Endothelial cell (in vitro differentiated cells): ENCODE measurements around the gene AFF1. TPM values are rescaled to one million over a fixed set of nuclear protein-coding genes. Genes with fewer than 3 reads are reported as not detected.

Source experiments
- DNase-seq: peaks from one replicate; pipeline ENCODE4 v3.0.0; 2021; ENCODE audit warnings: low spot score
- H3K27ac Mint-ChIP-seq: one replicate; pipeline ENCODE4 v1.8.0; 2021; ENCODE audit warnings: mixed read lengths, inconsistent platforms; ENCODE audit not compliant: unreplicated experiment
- H3K27me3 Mint-ChIP-seq: one replicate; pipeline ENCODE4 v1.8.0; 2021; ENCODE audit warnings: mild to moderate bottlenecking, moderate library complexity, mixed read lengths, inconsistent platforms; ENCODE audit not compliant: unreplicated experiment
- H3K36me3 Mint-ChIP-seq: one replicate; pipeline ENCODE4 v1.8.0; 2021; ENCODE audit warnings: mild to moderate bottlenecking, low read depth, mixed read lengths, inconsistent platforms; ENCODE audit not compliant: unreplicated experiment
- H3K4me1 Mint-ChIP-seq: one replicate; pipeline ENCODE4 v1.8.0; 2021; ENCODE audit warnings: mild to moderate bottlenecking, mixed read lengths, inconsistent platforms; ENCODE audit not compliant: unreplicated experiment
- H3K4me3 Mint-ChIP-seq: one replicate; pipeline ENCODE4 v1.8.0; 2021; ENCODE audit warnings: mild to moderate bottlenecking, mixed read lengths, inconsistent platforms; ENCODE audit not compliant: unreplicated experiment
- H3K9me3 Mint-ChIP-seq: one replicate; pipeline ENCODE4 v1.8.0; 2021; ENCODE audit warnings: mixed read lengths, inconsistent platforms; ENCODE audit not compliant: unreplicated experiment
- total RNA-seq: library from RNA; stranded (reverse); fragmentation: NEBNext Ultra II Directional; extraction: Animal tissue kit (Norgen Biotek cat#: 25700); gene quantifications from one replicate; pipeline ENCODE4 v1.2.1, GENCODE V29; 2021; ENCODE audit not compliant: unreplicated experiment
- TF ChIP-seq, protein P1 (sequence below): fragments of 200-600 bp; sonication (generic); IDR thresholded peaks from one replicate; pipeline ENCODE4 v1.5.0; 2021; ENCODE audit warnings: antibody characterized with exemption; ENCODE audit not compliant: unreplicated experiment

Gene AFF1
- total RNA-seq, 1 donor from 2014 or later: 93.1 TPM

DNA sequence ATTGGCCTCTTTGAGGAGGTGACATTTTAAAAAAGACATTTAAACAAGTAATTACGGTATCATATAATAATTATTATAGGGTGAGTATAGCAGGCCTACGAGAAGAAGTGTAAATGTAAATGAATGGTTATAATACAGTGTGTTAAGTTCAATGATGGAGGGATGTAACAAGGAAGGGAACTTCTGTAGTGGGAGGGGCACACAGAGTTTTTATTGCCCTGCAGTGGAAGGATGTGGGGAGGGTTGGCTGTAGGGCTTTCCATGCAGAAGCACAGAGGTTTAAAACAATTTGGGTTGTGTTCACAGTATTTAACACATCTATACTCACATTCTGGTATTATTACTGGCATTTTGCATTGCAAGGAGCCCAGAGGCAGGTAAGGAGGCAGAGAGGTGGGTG, 41.1 kb downstream of the AFF1 start:
- TF ChIP-seq, protein P1, sequence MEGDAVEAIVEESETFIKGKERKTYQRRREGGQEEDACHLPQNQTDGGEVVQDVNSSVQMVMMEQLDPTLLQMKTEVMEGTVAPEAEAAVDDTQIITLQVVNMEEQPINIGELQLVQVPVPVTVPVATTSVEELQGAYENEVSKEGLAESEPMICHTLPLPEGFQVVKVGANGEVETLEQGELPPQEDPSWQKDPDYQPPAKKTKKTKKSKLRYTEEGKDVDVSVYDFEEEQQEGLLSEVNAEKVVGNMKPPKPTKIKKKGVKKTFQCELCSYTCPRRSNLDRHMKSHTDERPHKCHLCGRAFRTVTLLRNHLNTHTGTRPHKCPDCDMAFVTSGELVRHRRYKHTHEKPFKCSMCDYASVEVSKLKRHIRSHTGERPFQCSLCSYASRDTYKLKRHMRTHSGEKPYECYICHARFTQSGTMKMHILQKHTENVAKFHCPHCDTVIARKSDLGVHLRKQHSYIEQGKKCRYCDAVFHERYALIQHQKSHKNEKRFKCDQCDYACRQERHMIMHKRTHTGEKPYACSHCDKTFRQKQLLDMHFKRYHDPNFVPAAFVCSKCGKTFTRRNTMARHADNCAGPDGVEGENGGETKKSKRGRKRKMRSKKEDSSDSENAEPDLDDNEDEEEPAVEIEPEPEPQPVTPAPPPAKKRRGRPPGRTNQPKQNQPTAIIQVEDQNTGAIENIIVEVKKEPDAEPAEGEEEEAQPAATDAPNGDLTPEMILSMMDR: no peak
- peaks cover 26% of the 10 kb centered on the region for H3K4me1 Mint-ChIP-seq
- H3K27me3 Mint-ChIP-seq: peaks cover 8% of the 10 kb centered on the region
- H3K36me3 Mint-ChIP-seq: peaks cover 4% of the 10 kb centered on the region
- DNase-seq: no peak
- H3K9me3 Mint-ChIP-seq: no peaks in the 10 kb centered on the region
- H3K27ac Mint-ChIP-seq: no peak overlapping the region
- H3K4me3 Mint-ChIP-seq: no peak overlapping the region

DNA sequence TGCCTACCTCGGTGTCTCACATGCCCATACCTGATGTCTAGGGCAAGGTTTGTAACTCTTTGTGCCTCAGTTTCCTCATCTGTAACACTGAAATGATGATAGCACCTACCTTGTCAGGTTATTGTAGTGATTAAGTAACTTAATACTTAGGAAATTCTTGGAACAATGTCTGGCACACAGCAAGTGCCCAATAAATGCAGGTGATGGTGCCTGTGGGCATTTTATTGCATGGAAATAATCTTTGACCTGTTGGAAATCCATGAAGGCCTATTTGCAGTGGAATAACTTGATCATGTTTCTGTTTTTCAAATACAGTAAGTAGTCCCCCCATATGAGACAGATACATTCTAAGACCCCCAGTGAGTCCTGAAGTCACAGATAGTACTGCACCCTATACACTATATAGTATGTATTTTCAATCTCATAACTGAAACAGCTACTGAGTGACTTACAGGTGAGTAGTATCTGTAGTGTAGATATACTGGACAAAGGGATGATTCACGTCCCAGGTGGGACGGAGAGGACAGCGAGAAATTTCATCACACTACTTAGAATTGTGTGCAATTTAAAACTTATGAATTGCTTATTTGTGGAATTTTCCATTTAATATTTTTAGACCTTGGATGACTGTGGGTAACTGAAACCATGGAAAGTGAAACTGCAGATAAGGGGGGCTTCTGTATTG, 42.1 kb downstream of the AFF1 start:
- H3K27ac Mint-ChIP-seq: no peak overlapping the region
- H3K4me1 Mint-ChIP-seq: peaks cover 31% of the 10 kb centered on the region
- TF ChIP-seq, protein P1: no peak
- H3K27me3 Mint-ChIP-seq: peaks cover 4% of the 10 kb centered on the region
- no peak for DNase-seq
- H3K4me3 Mint-ChIP-seq: no peak overlapping the region
- peaks cover 7% of the 10 kb centered on the region for H3K36me3 Mint-ChIP-seq
- no peaks in the 10 kb centered on the region for H3K9me3 Mint-ChIP-seq

DNA sequence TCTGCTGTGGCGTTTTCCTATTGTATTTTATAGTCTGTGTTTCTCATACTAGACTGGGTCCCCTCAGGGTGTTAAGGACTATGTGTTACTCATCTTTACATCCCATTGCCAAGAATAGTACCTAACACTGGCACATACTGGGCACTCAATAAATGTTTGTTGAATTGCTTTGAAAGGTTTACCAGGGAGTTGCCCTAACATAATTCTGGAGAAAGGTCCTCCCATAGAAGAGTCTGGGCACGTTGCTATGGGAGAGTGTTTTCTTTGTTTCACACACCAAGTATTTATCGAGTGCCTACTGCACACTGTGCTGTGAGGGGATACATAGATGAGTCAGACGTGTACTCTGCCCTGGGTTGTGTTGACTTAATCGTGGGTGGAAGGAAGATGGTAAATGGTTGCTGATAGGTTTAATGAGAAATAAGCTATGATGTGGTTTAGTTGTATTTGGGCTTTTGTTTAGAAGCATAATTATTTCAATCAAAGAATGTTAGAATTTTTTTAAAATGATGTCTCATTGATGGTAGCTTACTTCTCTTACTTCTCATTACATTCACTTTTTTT, 42.9 kb downstream of the AFF1 start:
- no peak overlapping the region for H3K27ac Mint-ChIP-seq
- TF ChIP-seq, protein P1: no peak
- DNase-seq: no peak
- H3K4me3 Mint-ChIP-seq: no peak overlapping the region
- H3K27me3 Mint-ChIP-seq: peaks cover 4% of the 10 kb centered on the region
- H3K36me3 Mint-ChIP-seq: peaks cover 13% of the 10 kb centered on the region
- no peaks in the 10 kb centered on the region for H3K9me3 Mint-ChIP-seq
- H3K4me1 Mint-ChIP-seq: peaks cover 33% of the 10 kb centered on the region

DNA sequence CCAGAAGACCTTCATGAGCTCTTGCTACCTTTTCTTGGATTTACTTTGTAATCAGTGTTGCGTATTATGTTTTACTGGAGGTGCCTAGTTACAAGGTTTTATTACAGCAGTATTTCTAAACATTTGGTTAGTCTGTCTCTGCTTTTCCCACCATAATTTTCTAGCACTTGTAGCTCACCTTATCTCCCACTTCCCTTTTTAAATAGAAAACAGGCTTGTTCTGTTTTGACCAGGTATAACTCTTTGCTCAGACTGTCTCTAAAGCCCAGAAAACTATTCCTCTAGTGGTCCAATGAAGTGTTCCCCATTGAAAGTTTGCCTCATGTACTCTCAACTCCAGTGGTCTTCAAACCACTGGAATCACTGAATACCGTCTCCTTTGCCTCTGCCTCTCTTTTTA, 43.9 kb downstream of the AFF1 start:
- TF ChIP-seq, protein P1: no peak
- Mint-ChIP-seq H3K27ac (no peak overlapping the region), H3K4me3 (no peak overlapping the region), H3K36me3 (peaks cover 13% of the 10 kb centered on the region), H3K4me1 (peaks cover 23% of the 10 kb centered on the region), H3K27me3 (peaks cover 4% of the 10 kb centered on the region), H3K9me3 (no peaks in the 10 kb centered on the region)
- DNase-seq: no peak

DNA sequence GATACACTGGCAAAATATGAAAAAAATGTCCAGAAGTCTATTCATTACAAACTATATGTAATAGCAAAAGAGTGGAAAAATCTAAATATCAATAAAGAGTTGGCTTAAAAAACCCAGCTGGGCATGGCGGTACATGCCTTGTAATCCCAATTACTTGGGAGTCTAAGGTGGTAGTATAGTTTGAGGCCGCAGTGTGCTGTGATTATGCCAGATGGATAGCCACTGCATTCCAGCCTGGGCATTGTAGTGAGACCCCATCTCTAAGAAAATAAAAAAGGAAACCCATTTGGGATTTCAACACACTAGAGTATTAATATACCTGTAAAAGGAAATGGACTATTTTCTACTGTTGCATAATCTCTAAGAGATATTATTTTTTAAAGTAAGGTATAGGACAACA, 45.4 kb downstream of the AFF1 start:
- TF ChIP-seq, protein P1: no peak
- Mint-ChIP-seq H3K36me3 (peaks cover 9% of the 10 kb centered on the region), H3K4me3 (no peak overlapping the region), H3K27ac (no peak overlapping the region), H3K9me3 (no peaks in the 10 kb centered on the region), H3K27me3 (peaks cover 3% of the 10 kb centered on the region), H3K4me1 (peaks cover 11% of the 10 kb centered on the region)
- no peak for DNase-seq
